ENCODE measurements around the gene AADACL3.

Gene AADACL3

DNA sequence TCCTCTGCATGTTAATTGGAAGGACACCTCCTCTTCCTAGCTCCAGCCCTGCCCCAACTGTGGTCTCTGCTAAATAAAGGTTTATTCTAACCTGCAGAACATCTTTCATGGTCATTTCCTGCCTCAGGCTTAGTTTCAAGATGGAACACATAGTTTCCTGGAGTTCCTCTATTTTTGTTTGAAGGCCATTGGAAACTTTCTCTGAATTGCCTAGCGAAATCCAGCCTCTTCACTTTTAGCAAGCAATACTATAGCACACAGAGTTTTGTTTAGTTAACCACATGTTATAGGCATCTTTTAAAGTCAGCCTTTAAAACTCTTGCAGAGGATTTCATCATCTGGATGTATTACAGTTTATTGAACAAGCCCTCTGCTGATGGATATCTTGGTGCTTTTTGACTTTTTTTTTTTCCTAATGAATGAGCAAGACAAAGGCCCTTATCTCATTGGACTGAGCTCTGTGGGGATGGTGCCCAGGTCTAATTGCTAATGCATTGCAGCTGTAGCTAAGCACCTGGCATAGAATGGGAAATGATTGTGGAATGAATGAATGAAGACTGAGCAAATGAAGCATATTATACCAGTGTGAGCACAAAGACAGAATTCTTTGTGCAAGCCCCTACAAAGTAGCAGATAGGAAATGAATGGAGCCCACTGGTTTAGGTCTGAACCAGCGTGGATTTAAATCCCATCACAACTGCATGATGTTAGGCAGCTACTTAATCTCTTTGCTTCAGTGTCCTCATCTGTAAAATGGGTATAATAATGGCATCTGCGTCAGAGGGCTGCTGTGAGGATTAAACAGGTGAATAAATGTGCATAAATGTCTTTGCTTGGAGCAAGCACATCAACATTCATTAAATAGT is 29.4 kb downstream of the AADACL3 start:
- Histone ChIP-seq H3K4me1 (ENCODE audit: control insufficient read depth, insufficient read depth, low read length, poor library complexity, severe bottlenecking) (no peaks in the 10 kb centered on the region), H3K9me3 (ENCODE audit: control insufficient read depth, low read length) (no peaks in the 10 kb centered on the region), H3K27ac (ENCODE audit: low read depth, low read length, severe bottlenecking) (no peak overlapping the region), H3K4me3 (ENCODE audit: extremely low read depth, insufficient read depth, low read length, poor library complexity, severe bottlenecking) (no peak overlapping the region), H3K36me3 (ENCODE audit: control insufficient read depth, insufficient read depth, low read length) (no peaks in the 10 kb centered on the region)
- 40 to 100% methylated on average over 1 of the region's 3 CpGs for WGBS, 2 experiments (ENCODE audit: insufficient coverage in 2 of 2)

DNA sequence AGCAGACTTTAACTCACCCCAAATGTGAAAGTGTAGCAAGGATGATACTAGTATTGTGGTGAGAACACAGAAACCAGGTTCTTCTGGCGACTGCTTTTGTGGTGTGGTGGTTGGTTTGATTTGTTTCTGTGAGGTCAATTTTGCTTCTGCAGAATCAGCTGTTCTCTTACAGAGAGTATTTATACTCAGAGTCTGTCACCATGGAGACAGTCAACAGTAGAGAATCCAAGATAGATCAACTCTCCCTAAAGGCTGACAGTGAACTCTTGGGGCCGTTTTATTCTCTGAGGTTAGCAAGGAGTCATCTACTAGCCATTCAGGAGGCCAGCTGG is 30.0 kb downstream of the AADACL3 start, which contains the start of gene CFAP107:
Gene CFAP107, plus strand, starts transcription at position 209 of the 332 bp plus-strand sequence. CDS start 231 bp downstream, outside the sequence.
- 81% methylated on average over 2 of the region's 2 CpGs; no CpG with 5 or more reads in 1 of the 2 experiments for WGBS, 2 experiments (ENCODE audit: insufficient coverage in 2 of 2)
- Histone ChIP-seq H3K27ac (ENCODE audit: low read depth, low read length, severe bottlenecking) (no peak within 1 kb of the TSS), H3K9me3 (ENCODE audit: control insufficient read depth, low read length) (no peaks in the 10 kb centered on the region), H3K4me3 (ENCODE audit: extremely low read depth, insufficient read depth, low read length, poor library complexity, severe bottlenecking) (no peak within 1 kb of the TSS), H3K36me3 (ENCODE audit: control insufficient read depth, insufficient read depth, low read length) (no peaks in the 10 kb centered on the region), H3K4me1 (ENCODE audit: control insufficient read depth, insufficient read depth, low read length, poor library complexity, severe bottlenecking) (no peaks in the 10 kb centered on the region)

- no peaks in the 10 kb centered on the region for H3K4me1 ChIP-seq (ENCODE audit: control insufficient read depth, insufficient read depth, low read length, poor library complexity, severe bottlenecking)
- H3K9me3 ChIP-seq (ENCODE audit: control insufficient read depth, low read length) = no peaks in the 10 kb centered on the region
- no peaks in the 10 kb centered on the region for H3K36me3 ChIP-seq (ENCODE audit: control insufficient read depth, insufficient read depth, low read length)
- no peak overlapping the region for H3K27ac ChIP-seq (ENCODE audit: low read depth, low read length, severe bottlenecking)
- no peak overlapping the region for H3K4me3 ChIP-seq (ENCODE audit: extremely low read depth, insufficient read depth, low read length, poor library complexity, severe bottlenecking)
Measured at GRCh38 chr1:12748778-12749355, 33.0 kb downstream of the AADACL3 start.

GRCh38 chr1:12754738-12755137 is 38.8 kb downstream of the AADACL3 start:
- 83 to 100% methylated on average over 2 of the region's 4 CpGs for WGBS, 2 experiments (ENCODE audit: insufficient coverage in 2 of 2)
- Histone ChIP-seq H3K36me3 (ENCODE audit: control insufficient read depth, insufficient read depth, low read length) (no peaks in the 10 kb centered on the region), H3K27ac (ENCODE audit: low read depth, low read length, severe bottlenecking) (no peak overlapping the region), H3K4me3 (ENCODE audit: extremely low read depth, insufficient read depth, low read length, poor library complexity, severe bottlenecking) (no peak overlapping the region), H3K9me3 (ENCODE audit: control insufficient read depth, low read length) (no peaks in the 10 kb centered on the region), H3K4me1 (ENCODE audit: control insufficient read depth, insufficient read depth, low read length, poor library complexity, severe bottlenecking) (no peaks in the 10 kb centered on the region)

- 83 to 84% methylated on average over 1 to 2 of the region's 2 CpGs for WGBS, 2 experiments (ENCODE audit: insufficient coverage in 2 of 2)
- no peaks in the 10 kb centered on the region for H3K4me1 ChIP-seq (ENCODE audit: control insufficient read depth, insufficient read depth, low read length, poor library complexity, severe bottlenecking)
- H3K27ac ChIP-seq (ENCODE audit: low read depth, low read length, severe bottlenecking) = no peak overlapping the region
- H3K9me3 ChIP-seq (ENCODE audit: control insufficient read depth, low read length) = no peaks in the 10 kb centered on the region
- H3K4me3 ChIP-seq (ENCODE audit: extremely low read depth, insufficient read depth, low read length, poor library complexity, severe bottlenecking) = no peak overlapping the region
- no peaks in the 10 kb centered on the region for H3K36me3 ChIP-seq (ENCODE audit: control insufficient read depth, insufficient read depth, low read length)
Measured at GRCh38 chr1:12756273-12756672, 40.4 kb downstream of the AADACL3 start.

GRCh38 chr1:12756768-12757413 is 41.0 kb downstream of the AADACL3 start:
- H3K9me3 ChIP-seq (ENCODE audit: control insufficient read depth, low read length) = no peaks in the 10 kb centered on the region
- WGBS, 2 experiments (ENCODE audit: insufficient coverage in 2 of 2) = 72 to 82% methylated on average over 3 to 5 of the region's 6 CpGs

DNA sequence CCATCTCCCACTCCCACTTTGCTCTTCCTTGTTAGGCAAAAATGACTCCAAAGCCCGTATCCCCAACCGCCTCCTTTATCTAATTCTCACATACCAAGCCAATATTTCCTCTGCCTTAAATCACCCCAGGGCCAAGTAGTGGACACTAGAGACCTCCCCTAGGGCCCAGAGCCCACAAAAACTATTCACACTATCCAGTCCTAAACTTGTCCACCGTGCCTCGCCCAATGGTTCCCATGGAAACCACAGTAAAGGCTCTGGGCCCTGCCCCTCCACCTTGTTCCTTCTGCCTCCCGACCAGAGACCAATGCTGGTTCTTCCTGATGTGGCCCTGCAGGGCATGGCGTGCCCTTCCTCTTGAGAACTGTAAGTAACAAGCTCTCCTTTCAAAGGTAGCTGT is 41.9 kb downstream of the AADACL3 start:
- H3K4me3 ChIP-seq (ENCODE audit: extremely low read depth, insufficient read depth, low read length, poor library complexity, severe bottlenecking) = no peak overlapping the region
- no peaks in the 10 kb centered on the region for H3K36me3 ChIP-seq (ENCODE audit: control insufficient read depth, insufficient read depth, low read length)
- H3K9me3 ChIP-seq (ENCODE audit: control insufficient read depth, low read length) = no peaks in the 10 kb centered on the region
- no peaks in the 10 kb centered on the region for H3K4me1 ChIP-seq (ENCODE audit: control insufficient read depth, insufficient read depth, low read length, poor library complexity, severe bottlenecking)
- H3K27ac ChIP-seq (ENCODE audit: low read depth, low read length, severe bottlenecking) = no peak overlapping the region
- 86 to 87% methylated on average over 6 of the region's 6 CpGs for WGBS, 2 experiments (ENCODE audit: insufficient coverage in 2 of 2)

More at GRCh38 chr1:12756768-12757413, 41.0 kb downstream of the AADACL3 start:
- H3K4me3 ChIP-seq (ENCODE audit: extremely low read depth, insufficient read depth, low read length, poor library complexity, severe bottlenecking) = no peak overlapping the region
- H3K27ac ChIP-seq (ENCODE audit: low read depth, low read length, severe bottlenecking) = no peak overlapping the region
- H3K4me1 ChIP-seq (ENCODE audit: control insufficient read depth, insufficient read depth, low read length, poor library complexity, severe bottlenecking) = no peaks in the 10 kb centered on the region
- H3K36me3 ChIP-seq (ENCODE audit: control insufficient read depth, insufficient read depth, low read length) = no peaks in the 10 kb centered on the region

GRCh38 chr1:12760256-12760795 is 44.4 kb downstream of the AADACL3 start:
- Histone ChIP-seq H3K36me3 (ENCODE audit: control insufficient read depth, insufficient read depth, low read length) (no peaks in the 10 kb centered on the region), H3K4me1 (ENCODE audit: control insufficient read depth, insufficient read depth, low read length, poor library complexity, severe bottlenecking) (no peaks in the 10 kb centered on the region), H3K9me3 (ENCODE audit: control insufficient read depth, low read length) (no peaks in the 10 kb centered on the region), H3K27ac (ENCODE audit: low read depth, low read length, severe bottlenecking) (no peak overlapping the region), H3K4me3 (ENCODE audit: extremely low read depth, insufficient read depth, low read length, poor library complexity, severe bottlenecking) (no peak overlapping the region)
- 70 to 71% methylated on average over 7 of the region's 7 CpGs for WGBS, 2 experiments (ENCODE audit: insufficient coverage in 2 of 2)

DNA sequence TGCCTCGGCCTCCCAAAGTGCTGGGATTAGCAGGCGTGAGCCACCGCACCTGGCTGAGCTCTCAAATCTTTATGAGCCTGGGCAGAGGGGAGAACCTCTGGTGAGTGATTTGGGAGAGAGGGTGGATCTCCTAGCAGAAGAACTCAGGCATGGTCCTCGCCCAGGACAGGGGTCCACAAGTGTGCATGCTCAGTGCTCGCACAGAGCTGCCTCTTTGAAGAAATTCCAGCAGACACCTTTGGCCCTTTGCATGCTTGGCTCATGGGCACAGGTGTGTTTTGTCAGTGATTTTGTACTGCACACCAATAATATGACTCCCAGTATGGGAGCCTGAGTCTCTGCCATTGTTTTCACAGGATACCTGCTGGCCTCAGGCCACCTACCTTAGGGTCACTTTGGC is 45.9 kb downstream of the AADACL3 start:
- no peaks in the 10 kb centered on the region for H3K9me3 ChIP-seq (ENCODE audit: control insufficient read depth, low read length)
- 91 to 97% methylated on average over 3 to 5 of the region's 5 CpGs for WGBS, 2 experiments (ENCODE audit: insufficient coverage in 2 of 2)
- no peak overlapping the region for H3K27ac ChIP-seq (ENCODE audit: low read depth, low read length, severe bottlenecking)
- H3K4me1 ChIP-seq (ENCODE audit: control insufficient read depth, insufficient read depth, low read length, poor library complexity, severe bottlenecking) = no peaks in the 10 kb centered on the region
- no peaks in the 10 kb centered on the region for H3K36me3 ChIP-seq (ENCODE audit: control insufficient read depth, insufficient read depth, low read length)
- H3K4me3 ChIP-seq (ENCODE audit: extremely low read depth, insufficient read depth, low read length, poor library complexity, severe bottlenecking) = no peak overlapping the region

DNA sequence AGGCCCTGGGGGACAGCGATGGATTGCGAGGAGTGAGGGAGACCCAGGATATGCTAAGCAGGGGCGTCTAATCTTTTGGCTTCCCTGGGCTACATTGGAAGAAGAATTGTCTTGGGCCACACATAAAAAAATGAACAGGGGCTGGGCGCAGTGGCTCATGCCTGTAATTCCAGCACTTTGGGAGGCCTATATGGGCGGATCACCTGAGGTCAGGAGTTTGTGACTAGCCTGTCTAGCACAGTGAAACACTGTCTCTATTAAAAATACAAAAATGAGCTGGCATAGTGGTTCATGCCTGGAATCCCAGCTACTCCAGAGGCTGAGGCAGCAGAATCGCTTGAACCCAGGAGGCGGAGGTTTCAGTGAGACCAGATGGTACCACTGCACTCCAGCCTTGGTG is 46.9 kb downstream of the AADACL3 start:
- WGBS, 2 experiments (ENCODE audit: insufficient coverage in 2 of 2) = 83 to 97% methylated on average over 5 to 7 of the region's 7 CpGs
- no peak overlapping the region for H3K27ac ChIP-seq (ENCODE audit: low read depth, low read length, severe bottlenecking)
- H3K4me1 ChIP-seq (ENCODE audit: control insufficient read depth, insufficient read depth, low read length, poor library complexity, severe bottlenecking) = no peaks in the 10 kb centered on the region
- no peaks in the 10 kb centered on the region for H3K9me3 ChIP-seq (ENCODE audit: control insufficient read depth, low read length)
- H3K36me3 ChIP-seq (ENCODE audit: control insufficient read depth, insufficient read depth, low read length) = no peaks in the 10 kb centered on the region
- no peak overlapping the region for H3K4me3 ChIP-seq (ENCODE audit: extremely low read depth, insufficient read depth, low read length, poor library complexity, severe bottlenecking)
